ENCODE results near the gene KCNQ2. TPM values are rescaled to one million over a fixed set of nuclear protein-coding genes. Genes with fewer than 3 reads are reported as not detected.

The KCNQ2 gene
- total and polyA plus RNA-seq, 8 donors: 0.54 to 12.5 (median 1.5) TPM

- FAIRE-seq (no peak), ATAC-seq (no peak), DNase-seq (no peak)
- no peak overlapping the region for H3K4me3 ChIP-seq
- no peaks in the 10 kb centered on the region for H3K4me1 ChIP-seq
- no peaks in the 10 kb centered on the region for H3K36me3 ChIP-seq
- WGBS, 2 donors: 69 to 82% methylated on average over 34 of the region's 34 CpGs
- TF ChIP-seq, protein P1, sequence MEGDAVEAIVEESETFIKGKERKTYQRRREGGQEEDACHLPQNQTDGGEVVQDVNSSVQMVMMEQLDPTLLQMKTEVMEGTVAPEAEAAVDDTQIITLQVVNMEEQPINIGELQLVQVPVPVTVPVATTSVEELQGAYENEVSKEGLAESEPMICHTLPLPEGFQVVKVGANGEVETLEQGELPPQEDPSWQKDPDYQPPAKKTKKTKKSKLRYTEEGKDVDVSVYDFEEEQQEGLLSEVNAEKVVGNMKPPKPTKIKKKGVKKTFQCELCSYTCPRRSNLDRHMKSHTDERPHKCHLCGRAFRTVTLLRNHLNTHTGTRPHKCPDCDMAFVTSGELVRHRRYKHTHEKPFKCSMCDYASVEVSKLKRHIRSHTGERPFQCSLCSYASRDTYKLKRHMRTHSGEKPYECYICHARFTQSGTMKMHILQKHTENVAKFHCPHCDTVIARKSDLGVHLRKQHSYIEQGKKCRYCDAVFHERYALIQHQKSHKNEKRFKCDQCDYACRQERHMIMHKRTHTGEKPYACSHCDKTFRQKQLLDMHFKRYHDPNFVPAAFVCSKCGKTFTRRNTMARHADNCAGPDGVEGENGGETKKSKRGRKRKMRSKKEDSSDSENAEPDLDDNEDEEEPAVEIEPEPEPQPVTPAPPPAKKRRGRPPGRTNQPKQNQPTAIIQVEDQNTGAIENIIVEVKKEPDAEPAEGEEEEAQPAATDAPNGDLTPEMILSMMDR (IDR thresholded peaks at IDR 0.05): no peak
- no peak overlapping the region for H3K27ac ChIP-seq
- no peaks in the 10 kb centered on the region for H3K9me3 ChIP-seq
- H3K27me3 ChIP-seq: peaks cover 0 to 16% (median 0%) of the 10 kb centered on the region in 4 donors
- intact Hi-C loops (cut with DNase I): no loop called here
Measured at GRCh38 chr20:63478346-63479302, 6.2 kb upstream of the KCNQ2 start.

GRCh38 chr20:63477944-63478343, 5.5 kb upstream of the KCNQ2 start:
- Histone ChIP-seq H3K4me1 (no peaks in the 10 kb centered on the region), H3K27me3 (peaks cover 0 to 16% (median 0%) of the 10 kb centered on the region in 4 donors), H3K9me3 (no peaks in the 10 kb centered on the region), H3K4me3 (no peak overlapping the region), H3K27ac (no peak overlapping the region), H3K36me3 (no peaks in the 10 kb centered on the region)
- ATAC-seq: no peak
- DNase-seq: no peak
- intact Hi-C loops (cut with DNase I): no loop called here
- 49 to 57% methylated on average over 17 of the region's 17 CpGs for WGBS, 2 donors
- TF ChIP-seq, protein P1 (IDR thresholded peaks at IDR 0.05): no peak
- FAIRE-seq: no peak

DNA sequence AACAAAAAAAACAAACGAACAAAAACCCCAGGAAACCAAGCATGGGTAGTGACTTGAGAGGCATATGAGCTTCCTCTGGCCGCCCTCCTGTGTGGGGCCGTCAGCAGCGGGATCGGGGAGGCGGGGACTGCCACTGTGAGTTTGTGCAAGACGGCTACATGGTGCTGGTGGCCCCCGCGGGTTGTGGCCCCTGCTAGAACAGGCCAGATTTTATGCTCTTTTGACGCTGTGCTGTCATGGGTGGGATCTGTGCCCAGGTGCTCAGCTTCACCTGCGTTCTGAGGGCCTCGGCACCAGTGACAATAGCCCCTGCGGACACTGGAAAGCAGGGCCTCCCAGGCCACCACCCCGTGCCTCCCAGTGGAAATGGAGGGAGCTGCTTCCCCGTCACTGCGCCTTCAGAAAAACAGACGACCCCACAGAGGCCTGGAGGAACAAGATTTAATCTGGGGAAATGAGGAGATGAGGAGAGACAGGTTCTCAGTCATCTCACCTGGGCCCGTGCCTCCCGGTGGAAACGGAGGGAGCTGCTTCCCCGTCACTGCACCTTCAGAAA, 4.7 kb upstream of the KCNQ2 start:
- no peak overlapping the region for H3K4me3 ChIP-seq
- 27 to 34% methylated on average over 21 of the region's 21 CpGs for WGBS, 2 donors
- no peak for ATAC-seq
- intact Hi-C loops (cut with DNase I): no loop called here
- peaks cover 0 to 1% (median 0%) of the 10 kb centered on the region in 3 donors for H3K4me1 ChIP-seq
- no peak for FAIRE-seq
- no peak for DNase-seq
- H3K36me3 ChIP-seq: no peaks in the 10 kb centered on the region
- peaks cover 0 to 17% (median under 1%) of the 10 kb centered on the region in 4 donors for H3K27me3 ChIP-seq
- TF ChIP-seq, protein P1 (IDR thresholded peaks at IDR 0.05): no peak
- H3K27ac ChIP-seq: no peak overlapping the region
- H3K9me3 ChIP-seq: no peaks in the 10 kb centered on the region

DNA sequence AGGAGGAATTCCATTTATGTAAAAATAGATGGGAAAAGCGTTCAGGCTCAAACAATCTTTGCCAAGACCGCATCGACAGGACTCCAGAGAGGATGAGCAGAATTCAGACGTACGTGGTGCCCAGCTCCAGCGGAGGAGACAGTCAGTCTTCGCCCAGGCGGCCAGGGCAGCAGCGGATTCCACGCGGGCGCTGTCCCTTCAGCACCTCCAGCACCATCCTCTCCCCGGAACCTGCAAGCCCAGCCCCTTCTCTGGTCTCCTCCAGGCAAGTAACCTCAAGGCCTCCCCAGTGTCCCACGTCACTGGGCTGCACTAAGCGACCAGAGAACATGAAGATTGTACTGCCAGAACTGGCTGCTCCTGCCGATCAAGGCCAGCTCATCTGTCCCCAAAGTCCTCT, 2.8 kb upstream of the KCNQ2 start:
- Histone ChIP-seq H3K4me3 (no peak overlapping the region), H3K4me1 (peaks cover 0 to 6% (median 5%) of the 10 kb centered on the region in 3 donors), H3K9me3 (no peaks in the 10 kb centered on the region), H3K27me3 (peaks cover 0 to 28% (median 4%) of the 10 kb centered on the region in 4 donors), H3K27ac (no peak overlapping the region), H3K36me3 (no peaks in the 10 kb centered on the region)
- ATAC-seq (peak in 1 of 4 donors; percentile 73), FAIRE-seq (no peak), DNase-seq (no peak)
- TF ChIP-seq, protein P1 (IDR thresholded peaks at IDR 0.05): no peak
- 9% methylated on average over 16 of the region's 16 CpGs for WGBS, 2 donors
- intact Hi-C loops (cut with DNase I): no loop called here
